Activated CD4-positive, alpha-beta T cell treated with anti-CD3 and anti-CD28 coated beads, Interleukin-2, Interleukin-6, amounts not matched to agents 100 ng/mL and 50 ng/mL, durations not matched to agents 16 hours and 8 hours (primary cell): ENCODE data around the gene TBC1D8.

ENCODE experiments used
- DNase-seq: peaks from one replicate; pipeline ENCODE4 v3.0.0-alpha.2; 2020

Gene TBC1D8

GRCh38 chr2:101161658-101162057 lies 10.5 kb upstream of the TBC1D8 start:
- no peak for DNase-seq

GRCh38 chr2:101160454-101160853 lies 9.3 kb upstream of the TBC1D8 start:
- no peak for DNase-seq

GRCh38 chr2:101159526-101159925 lies 8.3 kb upstream of the TBC1D8 start:
- DNase-seq: no peak

- no peak for DNase-seq
Observed at GRCh38 chr2:101157272-101157671, 6.1 kb upstream of the TBC1D8 start.

GRCh38 chr2:101153787-101154186 lies 2.6 kb upstream of the TBC1D8 start:
- no peak for DNase-seq

- no peak for DNase-seq
Observed at GRCh38 chr2:101153077-101153707, 2.0 kb upstream of the TBC1D8 start.

GRCh38 chr2:101152272-101153076 lies 1.3 kb upstream of the TBC1D8 start:
- DNase-seq: peak; percentile 32

- no peak for DNase-seq
Observed at GRCh38 chr2:101151859-101152271, 683 bp upstream of the TBC1D8 start.

GRCh38 chr2:101150306-101151145 lies 656 bp downstream of the TBC1D8 start:
- no peak for DNase-seq

GRCh38 chr2:101149241-101150192 lies 1.7 kb downstream of the TBC1D8 start:
- DNase-seq: no peak

- no peak for DNase-seq
Observed at GRCh38 chr2:101148777-101149176, 2.4 kb downstream of the TBC1D8 start.

GRCh38 chr2:101147971-101148370 lies 3.2 kb downstream of the TBC1D8 start:
- no peak for DNase-seq

- DNase-seq: no peak
Observed at GRCh38 chr2:101147062-101147461, 4.1 kb downstream of the TBC1D8 start.

GRCh38 chr2:101146535-101146934 lies 4.6 kb downstream of the TBC1D8 start:
- no peak for DNase-seq

GRCh38 chr2:101145406-101145805 lies 5.8 kb downstream of the TBC1D8 start:
- no peak for DNase-seq

GRCh38 chr2:101142163-101142562 lies 9.0 kb downstream of the TBC1D8 start:
- no peak for DNase-seq

- DNase-seq: no peak
Observed at GRCh38 chr2:101140978-101141655, 10.1 kb downstream of the TBC1D8 start.

- no peak for DNase-seq
Observed at GRCh38 chr2:101140237-101140636, 10.9 kb downstream of the TBC1D8 start.

GRCh38 chr2:101139495-101139894 lies 11.7 kb downstream of the TBC1D8 start:
- no peak for DNase-seq

GRCh38 chr2:101135412-101136296 lies 15.5 kb downstream of the TBC1D8 start:
- DNase-seq: no peak
